ENCODE measurements around the gene PCBD2. TPM values are rescaled to one million over a fixed set of nuclear protein-coding genes. Genes with fewer than 3 reads are reported as not detected.

Gene PCBD2
- total and polyA plus RNA-seq, 2 of the 8 experiments (the other 6 are each of a cell fraction or from before 2014, with no cell fraction given), result 4.8 to 10.3 TPM

DNA sequence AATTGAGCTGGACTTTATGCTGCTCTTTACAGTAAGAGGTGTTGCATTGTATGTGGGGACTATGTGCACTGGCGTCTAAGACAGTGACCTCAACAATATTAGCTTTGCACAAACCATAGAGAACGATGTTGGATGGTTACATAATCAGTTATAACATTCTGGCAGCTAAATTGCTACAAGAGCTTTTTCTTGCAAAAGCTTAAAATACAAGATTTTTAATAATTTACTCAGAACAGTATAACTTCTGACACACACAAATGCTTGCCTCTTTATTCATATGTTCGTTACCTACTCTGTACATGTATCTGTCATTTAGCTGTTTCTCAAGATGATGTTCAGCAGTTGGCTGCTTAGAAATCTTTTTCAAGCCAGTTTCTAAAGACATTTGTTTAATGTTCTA, 47.5 kb upstream of the PCBD2 start:
- H2BK12ac ChIP-seq (ENCODE audit: low read depth, low read length), result no peak overlapping the region
- no peak overlapping the region for H3K9ac ChIP-seq (replicated peaks in 1 of 4; ENCODE audit: extremely low read depth in 1 of 4, low read depth in 3 of 4, low read length in 3 of 4)
- H2AK5ac ChIP-seq (ENCODE audit: low read depth, low read length), result no peak overlapping the region
- DNase-seq (ENCODE audit: low read depth in 1 of 2, low spot score in 2 of 2) (no peak), FAIRE-seq (peak; percentile 13)
- peaks cover 0 to 38% (median 10%) of the 10 kb centered on the region in 4 experiments; a peak in 5 of 8 replicates for H3K36me3 ChIP-seq (ENCODE audit: control insufficient read depth in 2 of 4, insufficient read depth in 4 of 4, low read length in 3 of 4)
- CTCF ChIA-PET (ENCODE audit: partially characterized antibody), result interaction anchor here (0.6 kb wide), 1 partner anchor 30 kb away, joined by 3 read pairs; no protein-coding TSS in a partner anchor
- H2BK120ac ChIP-seq (replicated peaks; ENCODE audit: low read depth, low read length), result no peak overlapping the region
- no peak overlapping the region for H4K5ac ChIP-seq (ENCODE audit: insufficient read length, low read depth, low read length)
- POLR2A ChIA-PET (ENCODE audit: partially characterized antibody), result interaction anchor here (3.0 kb wide), 1 partner anchor 10 kb away, joined by 12 read pairs; no protein-coding TSS in a partner anchor
- H3K23ac ChIP-seq (ENCODE audit: insufficient read length), result no peak overlapping the region
- H3K14ac ChIP-seq (ENCODE audit: insufficient read length), result no peak overlapping the region
- no peak overlapping the region for H2AFZ ChIP-seq (ENCODE audit: low read length)
- no peaks in the 10 kb centered on the region for H3K79me1 ChIP-seq (ENCODE audit: low read depth, low read length)
- H3K4ac ChIP-seq (replicated peaks; ENCODE audit: insufficient read length, low read depth, low read length), result no peak overlapping the region
- no peaks in the 10 kb centered on the region for H3K23me2 ChIP-seq (ENCODE audit: low read depth, low read length)
- H3K79me2 ChIP-seq (ENCODE audit: control insufficient read depth in 1 of 2, insufficient read depth in 2 of 2, low read length in 2 of 2), result no peaks in the 10 kb centered on the region
- no peak overlapping the region for H4K8ac ChIP-seq (ENCODE audit: extremely low read depth, insufficient read depth, low read length)
- H3K27me3 ChIP-seq (replicated peaks in 1 of 4; ENCODE audit: control insufficient read depth in 3 of 4, extremely low read depth in 1 of 4, insufficient read depth in 3 of 4, low read length in 3 of 4), result no peaks in the 10 kb centered on the region
- no peaks in the 10 kb centered on the region for H3K4me1 ChIP-seq (replicated peaks in 1 of 4; ENCODE audit: control insufficient read depth in 3 of 4, insufficient read depth in 4 of 4, low read length in 3 of 4)
- H4K20me1 ChIP-seq (replicated peaks in 1 of 2; ENCODE audit: control insufficient read depth in 1 of 2, insufficient read depth in 2 of 2, low read length in 2 of 2), result no peaks in the 10 kb centered on the region
- H3K18ac ChIP-seq (ENCODE audit: extremely low read depth, low read length), result no peak overlapping the region
- no peaks in the 10 kb centered on the region for H3K9me3 ChIP-seq (ENCODE audit: insufficient read depth in 2 of 2, low read depth in 1 of 2, low read length in 1 of 2)
- H2BK20ac ChIP-seq (ENCODE audit: low read length), result no peak overlapping the region
- no peak overlapping the region for H2BK15ac ChIP-seq (ENCODE audit: low read length)
- no peak overlapping the region for H3K27ac ChIP-seq (ENCODE audit: low read depth, low read length)
- no peak overlapping the region for H2BK5ac ChIP-seq (ENCODE audit: low read depth, low read length)
- 93% methylated on average over 3 of the region's 3 CpGs; no CpG with 5 or more reads in 1 of the 2 experiments for WGBS, 2 experiments (ENCODE audit: extremely low coverage in 1 of 2, insufficient coverage in 1 of 2, insufficient read length in 1 of 2, insufficient replicate concordance in 2 of 2, low coverage in 1 of 2, low lambda C conversion rate in 2 of 2, missing lambda C conversion rate in 1 of 2)
- H4K91ac ChIP-seq (replicated peaks; ENCODE audit: insufficient read length, low read length), result no peak overlapping the region
- H3K4me3 ChIP-seq (ENCODE audit: extremely low read depth in 1 of 4, insufficient read depth in 2 of 4, low read depth in 3 of 4, low read length in 4 of 4), result no peak overlapping the region
- H3K4me2 ChIP-seq (ENCODE audit: insufficient read depth in 1 of 2, low read depth in 2 of 2, low read length in 2 of 2), result no peak overlapping the region
- H3K56ac ChIP-seq (replicated peaks; ENCODE audit: insufficient read length, low read depth, low read length), result no peak overlapping the region
- TF ChIP-seq NRF1 (IDR thresholded peaks at IDR 0.05; ENCODE audit: low read depth, low read length) (no peak), ASH2L (IDR thresholded peaks at IDR 0.05; ENCODE audit: low read length) (no peak), RBBP5 (IDR thresholded peaks at IDR 0.05; ENCODE audit: borderline replicate concordance, low read depth, low read length) (no peak), RFX5 (IDR thresholded peaks at IDR 0.05; ENCODE audit: borderline replicate concordance, low read depth, low read length) (no peak)
